A673 (cell line): ENCODE data around the gene BLVRB. TPM values are rescaled to one million over a fixed set of nuclear protein-coding genes. Genes with fewer than 3 reads are reported as not detected.

Source experiments
- BruUV-seq: library from RNA; stranded (reverse); fragments of 400-500 nt; replicated peaks from 2 replicates; lab custom pipeline; 2021; lab: Mats Ljungman, UMichigan
- CTCF ChIA-PET: fragments of 300-600 bp; sonication (Branson Sonifier 250); formaldehyde crosslinking; loops from one replicate; lab custom pipeline; 2022; ENCODE audit warnings: antibody characterized with exemption; lab: Charles Lee
- POLR2A ChIA-PET: fragments of 300-600 bp; sonication (Branson Sonifier 250); formaldehyde crosslinking; loops from one replicate; lab custom pipeline; 2022; ENCODE audit warnings: antibody characterized with exemption; ENCODE audit not compliant: low non-redundant PET; lab: Charles Lee
- DNase-seq: peaks from one replicate; pipeline ENCODE4 v3.0.0-alpha.2; 2015; ENCODE audit warnings: low spot score
- H3K27ac ChIP-seq: fragments of 200-600 bp; sonication (generic); 2 replicates; pipeline ENCODE4 v1.5.1; 2016; ENCODE audit warnings: mixed run types, low read depth, mild to moderate bottlenecking, mixed read lengths, antibody characterized with exemption, low read length; ENCODE audit not compliant: poor library complexity, severe bottlenecking
- H3K27me3 ChIP-seq: fragments of 200-600 bp; sonication (generic); replicated peaks from 2 replicates; pipeline ENCODE4 v1.6.1; 2017; ENCODE audit warnings: mixed run types, low read depth, mild to moderate bottlenecking, mixed read lengths, antibody characterized with exemption, low read length; ENCODE audit not compliant: insufficient read depth, poor library complexity
- H3K36me3 ChIP-seq: fragments of 200-600 bp; sonication (generic); 2 replicates; pipeline ENCODE4 v1.6.1; 2016; ENCODE audit warnings: mixed run types, mild to moderate bottlenecking, mixed read lengths, antibody characterized with exemption, low read length; ENCODE audit not compliant: insufficient read depth, poor library complexity, severe bottlenecking
- H3K4me1 ChIP-seq: fragments of 200-600 bp; sonication (generic); 2 replicates; pipeline ENCODE4 v1.6.1; 2017; ENCODE audit warnings: mixed run types, mild to moderate bottlenecking, mixed read lengths, antibody characterized with exemption, low read length; ENCODE audit not compliant: insufficient read depth, poor library complexity, severe bottlenecking
- H3K4me3 ChIP-seq: fragments of 200-600 bp; sonication (generic); 2 replicates; pipeline ENCODE4 v1.5.1; 2016; ENCODE audit warnings: low read depth, mixed run types, mild to moderate bottlenecking, mixed read lengths, low read length; ENCODE audit not compliant: poor library complexity, severe bottlenecking
- H3K9me3 ChIP-seq: fragments of 200-600 bp; sonication (generic); 2 replicates; pipeline ENCODE4 v1.6.1; 2016; ENCODE audit warnings: mixed run types, low read depth, mild to moderate bottlenecking, mixed read lengths, antibody characterized with exemption, low read length; ENCODE audit not compliant: poor library complexity, severe bottlenecking
- EZH2 ChIP-seq: fragments of 200-600 bp; sonication (generic); IDR thresholded peaks from 2 replicates; pipeline ENCODE4 v1.6.1; 2017; ENCODE audit warnings: borderline replicate concordance, low read depth, mild to moderate bottlenecking, mixed read lengths, antibody characterized with exemption, low read length; ENCODE audit not compliant: poor library complexity, severe bottlenecking
- intact Hi-C: fragments of 100-400 bp; cut with micrococcal nuclease; formaldehyde crosslinking; loops from one replicate; pipeline ENCODE4 v1.10.0; 2022; ENCODE audit not compliant: unreplicated experiment
- total RNA-seq: library from RNA; stranded (reverse); gene quantifications from 2 replicates; pipeline ENCODE4 v1.2.3, GENCODE V29; 2021
- TF ChIP-seq, protein P1 (sequence below): fragments of 300-800, 200-600 bp; sonication (generic); conservative IDR thresholded peaks from 2 replicates; pipeline ENCODE4 v1.5.1; 2017; ENCODE audit warnings: low read depth, mild to moderate bottlenecking, antibody characterized with exemption, low read length, moderate library complexity, mixed read lengths

BLVRB gene
- total RNA-seq, 1 experiment from 2014 or later, result 36.1 TPM

DNA sequence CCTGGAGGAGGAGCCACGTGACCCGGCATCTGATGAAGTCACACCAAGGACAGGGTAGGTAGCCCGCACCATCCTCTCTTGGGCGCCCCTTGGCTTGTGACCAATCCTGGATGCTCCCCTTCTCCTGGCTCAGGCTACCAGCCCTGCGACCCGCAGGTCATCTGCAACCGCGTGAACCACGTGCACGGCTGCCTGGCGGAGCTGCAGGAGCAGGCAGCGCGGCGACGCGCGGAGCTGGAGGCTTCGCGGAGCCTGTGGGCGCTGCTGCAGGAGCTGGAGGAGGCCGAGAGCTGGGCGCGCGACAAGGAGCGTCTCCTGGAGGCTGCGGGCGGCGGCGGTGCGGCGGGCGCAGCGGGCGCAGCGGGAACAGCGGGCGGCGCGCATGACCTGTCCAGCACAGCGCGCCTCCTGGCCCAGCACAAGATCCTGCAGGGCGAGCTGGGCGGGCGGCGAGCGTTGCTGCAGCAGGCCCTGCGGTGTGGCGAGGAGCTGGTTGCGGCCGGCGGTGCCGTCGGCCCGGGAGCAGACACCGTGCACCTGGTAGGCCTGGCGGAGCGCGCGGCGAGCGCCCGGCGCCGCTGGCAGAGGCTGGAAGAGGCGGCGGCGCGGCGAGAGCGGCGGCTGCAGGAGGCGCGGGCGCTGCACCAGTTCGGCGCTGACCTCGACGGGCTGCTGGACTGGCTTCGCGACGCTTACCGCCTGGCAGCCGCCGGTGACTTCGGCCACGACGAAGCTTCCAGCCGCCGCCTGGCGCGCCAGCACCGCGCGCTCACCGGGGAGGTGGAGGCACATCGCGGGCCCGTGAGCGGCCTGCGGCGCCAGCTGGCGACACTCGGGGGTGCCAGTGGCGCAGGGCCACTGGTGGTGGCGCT lies 47.2 kb upstream of the BLVRB start:
- H3K9me3 ChIP-seq, result no peaks in the 10 kb centered on the region
- H3K4me1 ChIP-seq, result no peaks in the 10 kb centered on the region
- peak; percentile 85 for TF ChIP-seq EZH2
- TF ChIP-seq, protein P1, sequence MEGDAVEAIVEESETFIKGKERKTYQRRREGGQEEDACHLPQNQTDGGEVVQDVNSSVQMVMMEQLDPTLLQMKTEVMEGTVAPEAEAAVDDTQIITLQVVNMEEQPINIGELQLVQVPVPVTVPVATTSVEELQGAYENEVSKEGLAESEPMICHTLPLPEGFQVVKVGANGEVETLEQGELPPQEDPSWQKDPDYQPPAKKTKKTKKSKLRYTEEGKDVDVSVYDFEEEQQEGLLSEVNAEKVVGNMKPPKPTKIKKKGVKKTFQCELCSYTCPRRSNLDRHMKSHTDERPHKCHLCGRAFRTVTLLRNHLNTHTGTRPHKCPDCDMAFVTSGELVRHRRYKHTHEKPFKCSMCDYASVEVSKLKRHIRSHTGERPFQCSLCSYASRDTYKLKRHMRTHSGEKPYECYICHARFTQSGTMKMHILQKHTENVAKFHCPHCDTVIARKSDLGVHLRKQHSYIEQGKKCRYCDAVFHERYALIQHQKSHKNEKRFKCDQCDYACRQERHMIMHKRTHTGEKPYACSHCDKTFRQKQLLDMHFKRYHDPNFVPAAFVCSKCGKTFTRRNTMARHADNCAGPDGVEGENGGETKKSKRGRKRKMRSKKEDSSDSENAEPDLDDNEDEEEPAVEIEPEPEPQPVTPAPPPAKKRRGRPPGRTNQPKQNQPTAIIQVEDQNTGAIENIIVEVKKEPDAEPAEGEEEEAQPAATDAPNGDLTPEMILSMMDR, result no peak
- H3K27me3 ChIP-seq, result peaks cover 40% of the 10 kb centered on the region
- POLR2A ChIA-PET, result interaction anchor here (0.5 kb wide), 2 partner anchors 92 to 147 kb away, joined by 4 to 6 read pairs; no protein-coding TSS in a partner anchor
- no peak for DNase-seq
- CTCF ChIA-PET, result interaction anchor here (0.6 to 1.1 kb wide), 2 partner anchors 11 to 46 kb away, joined by 3 to 4 read pairs; no protein-coding TSS in a partner anchor
- H3K36me3 ChIP-seq, result no peaks in the 10 kb centered on the region
- peak overlapping the region; percentile 17 for H3K4me3 ChIP-seq
- H3K27ac ChIP-seq, result no peak overlapping the region
- intact Hi-C loops, result no loop called here
- no TSS peak for BruUV-seq

DNA sequence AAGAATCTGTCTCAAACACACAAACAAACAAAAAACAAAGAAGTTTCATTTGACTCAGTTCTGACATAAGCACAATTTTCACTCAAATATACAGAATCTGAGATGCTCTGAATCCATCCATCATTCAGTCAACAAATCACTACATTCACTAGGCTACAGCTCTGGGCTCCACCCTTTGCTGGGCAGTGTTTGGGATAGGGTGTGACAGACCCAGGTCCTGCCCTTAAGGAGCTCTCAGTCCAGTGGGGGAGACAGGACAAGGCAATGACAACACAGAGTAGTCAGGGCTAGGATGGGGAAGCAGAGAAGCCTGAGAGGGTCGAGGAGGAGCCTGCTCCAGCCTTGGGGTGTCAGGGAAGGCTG lies 46.5 kb upstream of the BLVRB start:
- TF ChIP-seq, protein P1, result no peak
- TF ChIP-seq EZH2, result no peak
- CTCF ChIA-PET, result no interaction called here
- Histone ChIP-seq H3K27ac (no peak overlapping the region), H3K4me1 (no peaks in the 10 kb centered on the region), H3K4me3 (no peak overlapping the region), H3K9me3 (no peaks in the 10 kb centered on the region), H3K36me3 (no peaks in the 10 kb centered on the region), H3K27me3 (peaks cover 40% of the 10 kb centered on the region)
- intact Hi-C loops, result no loop called here
- DNase-seq, result no peak
- POLR2A ChIA-PET, result interaction anchor here (0.5 kb wide), 1 partner anchor 91 kb away, joined by 4 read pairs; no protein-coding TSS in a partner anchor
- no TSS peak for BruUV-seq

DNA sequence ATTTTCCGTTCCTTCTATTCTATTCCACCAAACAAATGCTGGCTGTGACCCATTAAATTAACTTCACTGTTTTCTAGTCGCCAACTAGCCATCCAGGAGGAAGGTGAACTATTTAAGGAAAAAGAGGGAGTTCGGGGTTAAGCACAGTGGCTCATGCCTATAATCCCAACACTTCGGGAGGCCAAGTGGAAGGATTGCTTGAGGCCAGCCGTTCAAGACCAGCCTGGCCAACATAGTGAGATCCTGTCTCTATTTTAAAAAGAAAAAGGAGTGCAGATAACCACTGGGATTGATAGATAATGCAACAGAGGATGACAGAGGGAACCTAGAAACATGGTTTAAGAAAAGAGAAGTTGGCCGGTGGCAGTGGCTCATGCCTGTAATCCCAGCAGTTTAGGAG lies 45.9 kb upstream of the BLVRB start:
- BruUV-seq, result no TSS peak
- peaks cover 40% of the 10 kb centered on the region for H3K27me3 ChIP-seq
- CTCF ChIA-PET, result no interaction called here

More for the DNA sequence above, 45.9 kb upstream of the BLVRB start:
- TF ChIP-seq EZH2, result no peak
- TF ChIP-seq, protein P1, result no peak
- H3K4me1 ChIP-seq, result no peaks in the 10 kb centered on the region
- no peak for DNase-seq
- H3K27ac ChIP-seq, result no peak overlapping the region
- H3K4me3 ChIP-seq, result no peak overlapping the region
- intact Hi-C loops, result no loop called here
- no peaks in the 10 kb centered on the region for H3K36me3 ChIP-seq
- POLR2A ChIA-PET, result no interaction called here
- H3K9me3 ChIP-seq, result no peaks in the 10 kb centered on the region
